ENCODE measurements around the gene IST1.

IST1 gene

DNA sequence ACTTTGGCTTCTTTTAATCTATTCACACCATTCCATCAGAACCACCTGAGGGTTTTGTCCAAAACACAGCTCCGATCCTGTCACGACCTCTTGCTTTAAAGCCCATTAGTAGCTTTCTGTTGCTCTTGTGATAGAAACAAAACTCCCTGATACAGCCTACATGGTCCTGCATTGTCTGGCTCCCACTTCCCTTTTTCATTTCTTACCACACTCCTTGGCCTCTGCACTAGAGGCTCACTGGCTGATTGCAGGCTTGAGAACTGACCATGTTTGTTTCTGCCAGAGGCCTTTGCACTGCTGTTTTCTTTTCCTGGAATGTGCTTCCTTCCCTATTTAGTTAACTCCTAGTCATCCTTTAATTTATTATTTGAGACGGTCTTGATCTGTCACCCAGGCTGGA is 23.7 kb downstream of the IST1 start:
- DNase-seq (ENCODE audit: low read depth) = no peak

DNA sequence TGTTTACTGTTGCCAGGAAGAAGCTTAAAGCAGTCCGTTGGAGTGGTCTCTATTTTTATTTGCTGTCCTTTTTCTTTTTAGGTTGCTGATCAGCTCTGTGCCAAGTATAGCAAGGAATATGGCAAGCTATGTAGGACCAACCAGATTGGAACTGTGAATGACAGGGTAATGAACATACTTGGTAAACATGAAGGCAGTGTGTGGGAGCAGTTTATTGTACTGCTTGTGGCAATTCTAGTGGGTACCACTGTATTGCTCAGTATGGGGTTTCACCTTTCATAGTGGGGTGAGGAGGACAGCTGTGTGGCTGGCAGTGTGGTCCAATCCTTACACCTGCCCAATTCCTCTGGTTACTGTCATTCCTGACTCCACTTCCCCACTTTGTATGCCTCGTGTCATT is 25.3 kb downstream of the IST1 start:
- DNase-seq (ENCODE audit: low read depth) = no peak

DNA sequence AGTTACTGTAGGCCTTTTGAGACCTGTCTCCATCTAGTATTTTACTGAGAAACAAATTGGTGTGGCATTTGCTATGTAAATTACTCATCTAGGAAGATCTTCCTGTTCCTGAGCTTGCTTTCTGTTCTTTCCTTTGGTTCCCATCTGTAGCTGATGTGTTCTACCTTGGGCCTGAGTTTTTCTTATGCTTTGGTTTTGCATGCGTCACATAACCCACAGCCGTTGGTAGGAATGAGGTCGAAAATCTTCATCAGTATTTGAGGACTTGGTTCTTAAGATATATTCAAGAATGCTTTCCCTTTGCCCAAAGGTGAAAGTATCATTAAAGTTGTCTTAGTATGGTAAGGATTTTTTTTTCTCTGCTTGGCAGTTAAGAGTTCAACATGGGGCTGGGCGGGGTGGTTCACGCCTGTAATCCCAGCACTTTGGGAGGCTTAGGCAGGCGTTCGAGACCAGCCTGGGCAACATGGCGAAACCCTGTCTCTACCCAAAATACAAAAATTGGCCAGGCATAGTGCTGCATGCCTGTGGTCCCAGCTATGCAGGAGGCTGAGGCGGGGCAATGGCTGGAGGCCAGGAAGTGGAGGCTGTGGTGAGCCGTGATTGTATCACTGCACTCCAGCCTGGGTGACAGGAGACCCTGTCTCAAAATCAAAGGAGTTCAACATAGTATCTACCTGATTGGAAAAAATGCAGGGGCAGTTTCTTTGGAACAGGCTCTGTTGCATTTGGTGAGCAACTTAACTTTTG is 28.8 kb downstream of the IST1 start:
- no peak for DNase-seq (ENCODE audit: low read depth)

DNA sequence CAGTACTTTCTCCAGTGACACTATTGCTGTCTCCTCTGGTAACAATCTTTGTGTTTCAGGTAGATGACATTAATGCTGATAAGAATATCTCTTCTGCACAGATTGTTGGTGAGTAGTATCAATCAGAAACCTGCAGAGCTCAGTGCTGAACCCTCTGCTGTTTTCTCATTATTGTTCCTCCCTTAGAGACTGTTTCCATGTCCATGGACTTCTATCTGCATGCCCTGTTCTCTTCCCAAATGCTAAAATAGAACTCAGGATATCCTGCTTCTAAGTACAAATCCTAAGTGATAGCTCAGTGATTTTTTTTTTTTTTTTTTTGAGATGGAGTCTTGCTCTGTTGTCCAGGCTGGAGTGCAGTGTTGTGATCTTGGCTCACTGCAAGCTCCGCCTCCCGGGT is 29.4 kb downstream of the IST1 start:
- no peak for DNase-seq (ENCODE audit: low read depth)

DNA sequence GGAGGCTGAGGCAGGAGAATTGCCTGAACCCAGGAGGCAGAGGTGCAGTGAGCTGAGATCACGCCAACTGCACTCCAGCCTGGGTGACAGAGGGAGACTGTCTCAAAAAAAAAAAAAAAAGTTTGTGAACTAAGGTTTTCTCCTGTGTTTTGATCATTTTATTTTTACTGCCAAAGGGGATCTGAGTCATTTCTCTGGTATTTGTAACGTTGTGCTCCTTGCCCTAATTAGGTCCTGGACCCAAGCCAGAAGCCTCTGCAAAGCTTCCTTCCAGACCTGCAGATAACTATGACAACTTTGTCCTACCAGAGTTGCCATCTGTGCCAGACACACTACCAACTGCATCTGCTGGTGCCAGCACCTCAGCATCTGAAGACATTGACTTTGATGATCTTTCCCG is 32.1 kb downstream of the IST1 start:
- DNase-seq (ENCODE audit: low read depth) = no peak

DNA sequence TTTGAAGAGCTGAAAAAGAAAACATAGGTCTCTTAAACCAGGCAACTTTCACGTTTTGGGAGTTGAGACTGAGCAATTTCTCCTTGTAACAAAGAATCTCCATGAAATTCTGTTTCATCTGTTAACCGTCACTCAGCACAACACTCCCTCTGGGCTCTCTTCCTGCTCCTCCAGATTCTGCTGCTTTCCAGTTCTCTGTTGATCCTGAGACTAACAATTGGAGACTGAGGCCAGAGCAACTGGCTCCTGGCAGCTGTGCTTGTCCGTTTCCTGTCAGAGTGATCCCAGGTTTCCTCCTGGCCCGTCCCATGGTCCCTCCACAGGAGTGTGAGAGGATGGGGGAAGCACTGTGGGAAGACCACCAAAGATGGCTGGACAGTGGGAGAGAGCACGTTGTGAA is 32.5 kb downstream of the IST1 start:
- no peak for DNase-seq (ENCODE audit: low read depth)

DNA sequence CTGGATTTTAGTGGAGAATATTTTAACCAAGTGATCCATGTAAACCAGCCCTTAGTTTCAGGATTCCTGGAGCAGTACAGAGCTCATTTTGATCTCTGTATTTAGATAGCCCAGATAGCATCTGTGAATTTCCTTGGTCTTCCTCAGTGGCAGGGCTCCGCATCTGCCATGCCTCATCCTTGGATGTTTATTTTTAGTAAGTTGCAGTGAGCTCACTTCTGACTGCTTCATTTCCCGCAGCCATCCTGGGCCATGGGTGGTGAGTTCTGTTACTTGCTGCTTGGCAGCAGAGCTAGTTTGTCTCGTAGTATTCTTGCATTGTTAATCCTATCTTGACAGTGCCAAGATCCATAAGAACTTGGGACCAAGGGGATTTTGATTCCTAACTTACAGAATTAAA is 33.7 kb downstream of the IST1 start:
- no peak for DNase-seq (ENCODE audit: low read depth)

DNA sequence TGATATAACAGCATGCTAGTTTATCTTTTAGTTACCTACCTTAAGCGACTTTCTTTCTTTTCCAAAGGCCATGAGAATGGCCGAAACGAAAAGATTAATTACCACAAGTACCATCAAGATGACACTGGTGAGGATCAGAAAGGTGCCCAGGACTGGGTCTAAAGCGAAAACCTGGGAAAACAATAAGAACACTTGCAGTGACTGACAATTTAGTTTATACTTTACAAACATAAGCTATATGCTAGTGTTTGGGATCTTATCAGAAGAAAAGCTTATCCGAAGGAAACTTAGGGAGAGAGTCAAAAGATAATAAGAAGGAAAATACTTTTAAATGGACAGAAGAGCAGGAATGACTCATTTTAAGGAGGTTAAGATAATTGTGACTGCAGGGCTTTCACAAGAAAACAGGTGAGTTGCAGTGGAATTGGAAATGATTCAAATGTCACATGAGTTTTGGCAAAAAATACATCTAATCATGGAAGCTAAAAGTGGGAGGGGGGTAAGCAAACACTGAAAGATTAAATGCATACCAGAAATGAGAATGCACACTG is 34.8 kb downstream of the IST1 start:
- DNase-seq (ENCODE audit: low read depth) = no peak

DNA sequence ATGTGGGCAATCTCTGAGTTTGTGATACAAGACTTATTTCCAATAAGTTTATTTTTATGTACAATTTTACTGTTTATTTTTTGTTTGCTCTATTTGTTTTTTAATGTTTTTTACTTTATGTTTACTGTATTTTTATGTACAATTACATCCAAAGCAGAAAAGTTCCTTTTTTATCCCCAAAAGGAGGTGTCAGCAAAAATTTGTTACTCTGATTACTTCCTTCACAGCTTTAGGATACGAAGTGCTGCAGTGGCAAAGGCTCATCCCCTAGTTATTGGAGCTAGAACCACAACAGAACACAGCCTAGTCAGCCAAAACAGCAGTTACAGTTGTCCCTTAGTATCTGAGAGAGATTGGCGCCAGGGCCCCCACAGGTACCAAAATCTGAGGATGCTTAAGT is 35.7 kb downstream of the IST1 start:
- DNase-seq (ENCODE audit: low read depth) = no peak

DNA sequence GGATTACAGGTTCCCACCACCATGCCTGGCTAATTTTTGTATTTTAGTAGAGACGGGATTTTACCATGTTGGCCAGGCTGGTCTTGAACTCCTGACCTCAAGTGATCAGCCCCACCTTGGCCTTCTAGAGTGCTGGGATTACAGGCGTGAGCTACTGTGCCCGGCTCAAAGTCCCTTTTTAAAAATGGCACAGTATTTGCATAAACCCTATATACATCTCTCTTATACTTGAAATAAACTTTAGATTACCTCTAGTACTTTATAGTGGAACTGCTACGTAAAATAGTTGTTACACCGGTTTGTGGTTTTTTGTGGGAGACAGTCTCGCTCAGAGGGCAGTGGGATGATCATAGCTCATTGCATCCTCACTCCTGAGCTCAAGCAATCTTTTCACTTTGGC is 36.3 kb downstream of the IST1 start:
- DNase-seq (ENCODE audit: low read depth) = no peak

DNA sequence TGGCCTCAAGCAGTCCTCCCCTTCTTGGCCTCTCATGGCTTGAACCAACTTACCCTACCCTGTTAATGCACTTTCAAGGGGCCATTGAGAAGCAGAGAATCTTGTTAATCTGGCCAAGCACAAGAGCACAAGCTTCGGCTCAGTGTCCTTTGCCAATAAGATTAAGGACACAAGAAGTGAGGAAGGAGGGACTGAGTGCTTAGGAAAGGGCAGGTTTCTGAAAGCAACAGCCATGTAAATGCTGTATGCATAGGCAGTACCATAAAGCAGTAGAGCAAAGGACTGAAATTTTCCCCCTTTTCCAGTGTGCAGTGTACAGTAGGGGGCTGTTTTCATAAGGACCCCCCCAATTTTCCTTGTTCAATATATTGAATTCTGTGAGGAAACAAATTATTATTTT is 37.7 kb downstream of the IST1 start:
- DNase-seq (ENCODE audit: low read depth) = no peak

DNA sequence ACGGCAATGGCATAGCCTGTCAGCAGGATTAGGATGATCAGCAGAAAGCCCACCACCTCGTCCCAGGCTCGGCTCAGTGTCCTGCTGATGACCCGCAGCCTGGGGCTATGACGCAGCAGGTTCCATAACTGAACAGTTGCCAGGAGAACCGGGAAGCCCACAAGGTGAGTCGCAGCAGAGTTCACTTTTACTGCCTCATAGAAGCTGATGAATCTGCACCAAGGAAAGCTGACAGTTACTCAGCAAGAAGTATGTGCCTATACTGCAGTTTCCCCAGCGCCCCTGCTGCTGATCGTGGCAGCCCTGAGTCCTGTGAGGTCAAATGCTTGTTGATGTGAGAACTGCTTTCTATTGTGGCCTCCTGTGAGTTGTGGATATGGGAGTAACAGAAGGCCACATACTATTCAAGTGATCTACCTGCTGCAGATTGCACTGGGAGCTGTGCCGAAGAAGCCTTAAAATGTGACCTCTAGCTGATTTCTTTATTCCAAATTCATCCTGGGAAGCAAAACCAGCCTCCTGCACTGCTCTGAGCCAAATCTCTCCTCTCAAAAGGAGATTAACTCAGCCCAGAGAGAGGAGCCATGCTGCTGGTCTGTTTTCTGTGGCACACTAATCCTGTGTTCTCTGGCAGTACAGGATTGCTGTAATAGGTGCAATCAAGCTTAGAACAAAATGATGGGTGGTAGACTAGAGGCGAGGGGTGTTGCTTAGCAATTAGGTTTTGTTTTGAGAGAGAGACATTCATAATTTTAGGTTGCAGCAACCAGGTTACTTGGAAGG is 38.8 kb downstream of the IST1 start:
- DNase-seq (ENCODE audit: low read depth) = no peak

DNA sequence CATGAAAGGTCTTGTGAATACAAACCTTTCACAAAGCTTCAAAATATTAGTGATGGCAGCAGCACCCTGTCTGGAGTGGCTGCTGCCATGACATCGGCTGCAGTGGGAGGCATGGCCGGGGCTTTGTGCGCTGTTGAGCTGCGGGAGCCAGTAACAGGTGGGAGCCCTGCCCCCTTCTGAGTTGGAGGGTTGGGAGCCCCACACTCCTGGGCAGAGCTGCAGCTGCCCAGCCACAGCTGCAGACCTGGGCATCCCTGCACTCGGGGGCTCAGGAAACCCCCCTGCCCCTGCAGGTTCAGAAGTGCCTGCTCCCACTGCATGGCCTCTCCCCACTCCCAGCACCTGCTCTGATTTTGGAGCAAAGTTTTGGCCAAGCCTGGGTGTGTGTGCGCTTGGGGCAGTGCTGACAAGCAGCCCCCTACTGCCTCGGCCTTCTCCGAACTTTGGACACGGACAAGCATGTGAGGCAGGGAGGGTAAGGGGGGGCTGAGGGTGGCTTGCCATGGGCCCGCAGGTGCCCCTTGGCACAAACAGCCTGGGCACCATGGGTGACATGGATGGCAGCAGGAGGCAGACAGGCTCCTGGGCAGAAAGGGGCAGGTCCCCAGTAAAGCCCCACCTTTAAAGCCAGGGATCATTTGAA is 42.7 kb downstream of the IST1 start:
- DNase-seq (ENCODE audit: low read depth) = no peak

DNA sequence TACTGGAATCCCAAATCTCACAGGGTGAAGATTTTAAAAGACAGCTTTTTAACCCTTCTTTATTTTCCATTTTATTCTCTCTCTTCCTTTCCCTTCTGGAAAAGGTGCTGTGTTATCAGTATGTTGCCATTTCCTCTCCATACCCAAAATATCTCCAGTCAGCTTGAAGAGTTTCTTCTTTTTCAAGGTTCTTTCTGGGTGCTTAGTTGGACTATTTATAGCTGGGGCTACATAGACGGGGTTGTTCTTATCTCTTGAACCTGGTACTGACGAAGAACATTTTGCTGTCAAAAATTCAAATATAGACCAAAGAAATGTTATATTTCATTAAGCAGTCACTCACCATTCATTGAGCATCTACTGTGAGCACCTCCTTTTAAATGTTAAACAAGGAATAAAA is 48.6 kb downstream of the IST1 start:
- no peak for DNase-seq (ENCODE audit: low read depth)

DNA sequence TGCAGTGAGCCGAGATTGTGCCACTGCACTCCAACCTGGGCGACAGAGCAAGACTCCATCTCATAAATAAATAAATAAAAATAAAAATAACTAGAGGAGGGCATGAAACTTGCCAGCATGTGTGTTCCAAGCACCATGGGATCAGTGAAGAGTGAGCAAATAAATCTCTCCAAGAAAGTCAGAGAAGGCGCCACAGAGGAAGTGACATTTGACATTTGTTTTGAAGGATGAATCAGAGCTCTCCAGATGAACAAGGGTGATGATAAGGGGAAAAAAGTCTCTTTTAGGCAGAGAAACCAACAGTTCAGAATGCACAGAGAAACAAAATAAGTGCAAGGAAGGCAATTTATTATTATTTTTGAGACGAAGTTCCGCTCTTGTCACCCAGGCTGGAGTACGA is 50.3 kb downstream of the IST1 start:
- DNase-seq (ENCODE audit: low read depth) = no peak

DNA sequence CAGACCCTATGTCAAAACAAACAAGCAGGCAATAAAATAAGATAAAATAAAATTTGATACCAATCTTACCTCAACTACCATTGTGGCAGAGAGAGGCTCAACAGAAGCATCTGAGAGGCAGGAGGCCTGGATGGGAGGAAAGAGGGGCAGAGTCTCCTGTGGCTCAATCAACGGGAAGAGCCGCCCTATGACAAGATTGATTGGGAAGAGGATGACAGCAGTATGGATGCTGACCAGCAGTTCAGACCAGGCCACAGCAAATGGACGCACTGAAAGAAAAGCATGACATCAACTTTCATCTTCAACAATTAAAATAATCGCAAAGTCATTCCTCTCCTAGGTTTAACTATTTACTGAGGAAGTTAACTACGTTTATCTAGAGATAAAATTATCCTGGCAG is 57.5 kb downstream of the IST1 start:
- DNase-seq (ENCODE audit: low read depth) = no peak

DNA sequence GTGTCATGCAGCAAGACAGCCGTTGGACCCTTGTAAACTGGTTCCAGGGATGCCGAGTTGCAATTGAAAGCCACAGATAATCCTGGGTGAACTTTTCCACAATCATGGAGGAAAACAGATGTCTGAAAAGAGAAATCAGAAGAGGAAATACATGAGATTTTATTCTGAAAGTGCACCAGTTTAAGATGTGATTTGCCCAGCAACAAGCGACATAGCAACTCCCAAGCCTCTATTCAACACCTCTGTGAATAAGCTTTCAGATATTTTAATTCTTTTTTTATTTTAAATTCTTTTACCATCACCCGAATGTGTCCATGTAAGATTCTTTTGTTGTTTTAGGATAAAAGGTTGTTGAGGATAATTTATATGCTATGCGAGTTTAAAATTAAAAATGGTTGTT is 58.8 kb downstream of the IST1 start:
- no peak for DNase-seq (ENCODE audit: low read depth)

DNA sequence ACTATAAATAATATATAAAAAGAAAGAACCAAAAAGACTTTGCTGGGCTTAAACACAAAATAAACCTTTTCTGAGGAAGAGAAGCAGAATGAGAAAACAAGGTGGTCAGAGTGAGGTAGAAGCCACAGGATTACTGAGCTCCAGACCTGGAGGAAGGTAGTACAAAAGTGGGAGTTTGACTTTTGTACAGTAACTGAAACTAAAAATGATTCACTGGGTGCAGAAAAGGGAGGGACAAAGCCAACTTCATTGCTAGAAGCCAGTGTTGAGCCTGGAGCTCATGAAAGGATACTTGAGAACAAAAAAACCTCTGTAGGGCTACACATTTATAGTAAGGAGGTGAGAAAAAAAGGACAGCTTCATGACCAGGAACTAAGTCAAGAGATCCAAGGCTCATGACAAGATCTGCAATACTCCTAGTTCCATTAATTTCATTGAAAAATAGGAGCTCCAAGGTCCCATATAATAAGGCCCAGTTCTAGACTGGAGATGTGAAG is 59.4 kb downstream of the IST1 start:
- DNase-seq (ENCODE audit: low read depth) = no peak

DNA sequence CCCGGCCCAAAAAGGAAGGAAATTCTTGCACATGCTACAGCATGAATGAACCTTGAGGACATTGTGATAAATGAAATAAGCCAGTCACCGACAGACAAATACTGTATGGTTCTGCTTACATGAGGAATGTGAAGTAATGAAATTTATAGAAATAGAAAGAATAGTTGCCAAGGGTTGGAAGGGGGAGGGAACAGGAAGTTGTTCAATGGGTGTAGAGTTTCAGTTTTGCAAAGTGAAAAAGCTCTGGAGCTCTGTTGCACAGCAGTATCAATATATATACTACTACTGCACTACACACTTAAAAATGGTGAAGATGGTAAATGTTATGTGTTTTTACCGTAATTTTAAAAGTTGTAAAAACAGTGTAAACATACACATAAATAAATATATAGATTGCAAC is 61.2 kb downstream of the IST1 start:
- no peak for DNase-seq (ENCODE audit: low read depth)

DNA sequence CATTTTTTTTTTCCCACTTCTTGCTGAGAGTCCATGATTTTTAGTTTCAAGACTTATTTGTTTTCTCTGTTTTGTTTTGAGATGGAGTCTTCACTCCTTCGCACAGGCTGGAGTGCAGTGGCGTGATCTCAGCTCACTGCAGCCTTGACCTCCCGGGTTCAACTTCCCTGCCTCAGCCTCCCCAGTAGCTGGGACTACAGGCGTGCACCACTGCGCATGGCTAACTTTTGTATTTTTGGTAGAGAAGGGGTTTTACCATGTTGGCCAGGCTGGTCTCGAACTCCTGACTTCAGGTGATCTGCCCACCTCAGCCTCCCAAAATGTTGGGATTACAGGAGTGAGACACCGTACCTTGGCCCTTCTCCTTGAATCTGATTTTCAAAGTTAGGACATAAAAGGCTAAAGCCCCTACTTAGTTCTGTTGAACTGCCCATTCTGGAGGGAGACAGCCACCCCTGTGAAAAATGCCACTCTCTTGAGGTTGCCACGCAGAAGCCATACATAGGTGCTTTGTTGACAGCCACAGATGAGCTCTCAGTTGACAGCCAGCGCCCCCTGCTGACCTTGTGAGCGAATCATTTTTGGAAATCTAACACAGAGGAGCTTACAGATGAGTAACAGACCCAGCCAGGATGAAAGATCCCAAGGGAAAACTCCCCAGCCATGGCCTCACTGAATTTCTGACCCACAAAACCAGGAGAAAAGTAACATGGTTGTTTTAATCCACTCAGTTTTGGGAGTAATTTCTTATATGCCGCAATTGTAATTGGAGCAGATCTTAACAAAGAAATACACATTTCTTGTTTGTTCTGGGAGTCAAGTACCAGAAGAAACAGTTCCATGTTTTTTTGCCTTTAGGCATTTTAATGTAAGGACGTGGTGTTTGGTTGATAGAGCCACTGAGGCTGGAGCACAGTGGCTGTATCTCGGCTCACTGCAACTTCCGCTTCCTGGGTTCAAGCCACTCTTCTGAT is 66.0 kb downstream of the IST1 start:
- DNase-seq (ENCODE audit: low read depth) = peak; percentile 65

DNA sequence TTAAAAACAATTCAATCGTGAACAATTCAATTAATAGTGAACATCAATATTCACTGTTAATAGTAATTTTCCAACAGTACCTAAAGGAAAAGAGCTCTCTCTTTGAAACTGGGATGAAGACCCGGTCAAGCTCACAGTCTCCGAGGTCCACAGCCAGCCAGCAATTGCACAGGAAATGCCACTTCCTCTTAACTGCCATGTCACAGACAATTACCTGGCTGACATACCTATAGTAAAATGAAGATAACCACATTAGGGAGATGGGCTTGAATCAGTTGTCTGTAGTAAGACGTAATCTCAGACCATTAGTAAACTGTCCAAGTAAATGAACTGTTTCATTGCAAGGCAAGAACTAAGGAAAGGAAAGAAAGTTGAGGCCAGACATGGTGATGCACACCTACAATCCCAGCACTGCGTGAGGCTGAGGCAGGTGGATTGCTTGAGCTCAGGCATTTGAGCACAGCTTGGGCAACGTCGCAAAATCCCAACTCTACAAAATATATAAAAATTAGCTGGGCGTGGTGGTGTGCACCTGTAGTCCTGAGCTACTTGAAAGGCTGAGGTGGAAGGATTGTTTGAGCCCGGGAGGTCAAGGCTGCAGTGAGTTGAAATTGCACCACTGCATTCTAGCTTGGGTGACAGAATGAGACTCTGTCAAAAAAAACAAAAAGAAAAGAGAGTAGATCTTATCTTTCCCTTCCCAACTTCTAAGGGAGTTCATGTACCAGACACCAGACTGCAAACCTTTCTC is 68.0 kb downstream of the IST1 start:
- DNase-seq (ENCODE audit: low read depth) = no peak
